Activated T-helper 1 cell treated with anti-CD3 and anti-CD28 coated beads, Interleukin-12 subunit alpha, Interleukin-12 subunit beta, Interleukin-2, Interleukin-4 antibody, amounts not matched to agents 30 ng/mL and 10 ng/mL and 1 ng/mL, durations not matched to agents 14 hours and 24 hours and 36 hours (primary cell): ENCODE measurements around the gene SGIP1. TPM values are rescaled to one million over a fixed set of nuclear protein-coding genes. Genes with fewer than 3 reads are reported as not detected.

ENCODE experiments used
- DNase-seq: peaks from one replicate; pipeline ENCODE4 v3.0.0; 2021; ENCODE audit warnings: low spot score
- H3K27ac Mint-ChIP-seq: one replicate; pipeline ENCODE4 v1.8.0; 2021; ENCODE audit warnings: mild to moderate bottlenecking, mixed read lengths
- H3K27me3 Mint-ChIP-seq: one replicate; pipeline ENCODE4 v1.8.0; 2022; ENCODE audit warnings: mild to moderate bottlenecking, moderate library complexity, mixed read lengths; ENCODE audit not compliant: insufficient read depth
- H3K36me3 Mint-ChIP-seq: one replicate; pipeline ENCODE4 v1.8.0; 2021; ENCODE audit warnings: low read depth, mixed read lengths
- H3K4me1 Mint-ChIP-seq: one replicate; pipeline ENCODE4 v1.8.0; 2021; ENCODE audit warnings: low read depth, mixed read lengths
- H3K4me3 Mint-ChIP-seq: one replicate; pipeline ENCODE4 v1.8.0; 2021; ENCODE audit warnings: mild to moderate bottlenecking, moderate library complexity, mixed read lengths
- H3K9me3 Mint-ChIP-seq: one replicate; pipeline ENCODE4 v1.8.0; 2021; ENCODE audit warnings: mixed read lengths
- intact Hi-C: fragments of 100-400 bp; cut with micrococcal nuclease; formaldehyde crosslinking; loops from one replicate; pipeline ENCODE4 v1.15.1; 2024
- total RNA-seq: library from RNA; stranded (reverse); gene quantifications from 2 replicates; pipeline ENCODE4 v1.2.3, GENCODE V29; 2022

The SGIP1 gene
- total RNA-seq, 1 donor from 2014 or later, result not detected

GRCh38 chr1:66505671-66506392 lies 28.1 kb upstream of the SGIP1 start:
- peaks cover 21% of the 10 kb centered on the region for H3K27me3 Mint-ChIP-seq
- no peak overlapping the region for H3K27ac Mint-ChIP-seq
- H3K4me3 Mint-ChIP-seq, result no peak overlapping the region
- no peaks in the 10 kb centered on the region for H3K9me3 Mint-ChIP-seq
- intact Hi-C loops, result loop anchor here (2.0 kb wide), 2 partner anchors 263 to 547 kb away; no protein-coding TSS in a partner anchor
- no peaks in the 10 kb centered on the region for H3K36me3 Mint-ChIP-seq
- DNase-seq, result no peak
- H3K4me1 Mint-ChIP-seq, result no peaks in the 10 kb centered on the region

GRCh38 chr1:66506393-66506687 lies 27.6 kb upstream of the SGIP1 start:
- intact Hi-C loops, result no loop called here
- H3K4me1 Mint-ChIP-seq, result no peaks in the 10 kb centered on the region
- no peaks in the 10 kb centered on the region for H3K9me3 Mint-ChIP-seq
- peaks cover 21% of the 10 kb centered on the region for H3K27me3 Mint-ChIP-seq
- H3K4me3 Mint-ChIP-seq, result no peak overlapping the region
- no peak overlapping the region for H3K27ac Mint-ChIP-seq
- DNase-seq, result no peak
- no peaks in the 10 kb centered on the region for H3K36me3 Mint-ChIP-seq

- peaks cover 21% of the 10 kb centered on the region for H3K27me3 Mint-ChIP-seq
- no peaks in the 10 kb centered on the region for H3K9me3 Mint-ChIP-seq
- intact Hi-C loops, result no loop called here
- H3K4me1 Mint-ChIP-seq, result no peaks in the 10 kb centered on the region
- no peak for DNase-seq
- H3K4me3 Mint-ChIP-seq, result no peak overlapping the region
- no peak overlapping the region for H3K27ac Mint-ChIP-seq
- no peaks in the 10 kb centered on the region for H3K36me3 Mint-ChIP-seq
Measured at GRCh38 chr1:66506991-66507390, 27.0 kb upstream of the SGIP1 start.

DNA sequence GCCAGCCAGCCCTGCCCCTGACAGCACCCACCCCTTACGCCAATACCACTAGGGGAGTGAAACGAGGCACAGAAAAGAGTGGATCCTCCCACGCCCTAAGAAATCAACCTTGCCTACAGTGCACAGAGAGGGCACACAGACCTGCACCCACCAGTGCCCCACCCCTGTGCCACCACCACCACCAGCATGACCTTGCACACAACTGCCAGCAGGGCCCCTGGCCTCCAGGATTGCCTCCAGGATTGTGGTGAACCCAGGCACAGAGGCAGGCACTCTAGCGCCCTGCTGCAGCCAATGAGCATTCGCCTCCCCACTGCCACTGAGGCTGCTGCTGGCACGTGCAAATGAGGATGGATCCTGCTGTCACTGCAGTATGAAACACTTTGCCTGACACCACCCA lies 23.5 kb upstream of the SGIP1 start:
- H3K4me1 Mint-ChIP-seq, result no peaks in the 10 kb centered on the region
- H3K36me3 Mint-ChIP-seq, result no peaks in the 10 kb centered on the region
- no peaks in the 10 kb centered on the region for H3K9me3 Mint-ChIP-seq

DNA sequence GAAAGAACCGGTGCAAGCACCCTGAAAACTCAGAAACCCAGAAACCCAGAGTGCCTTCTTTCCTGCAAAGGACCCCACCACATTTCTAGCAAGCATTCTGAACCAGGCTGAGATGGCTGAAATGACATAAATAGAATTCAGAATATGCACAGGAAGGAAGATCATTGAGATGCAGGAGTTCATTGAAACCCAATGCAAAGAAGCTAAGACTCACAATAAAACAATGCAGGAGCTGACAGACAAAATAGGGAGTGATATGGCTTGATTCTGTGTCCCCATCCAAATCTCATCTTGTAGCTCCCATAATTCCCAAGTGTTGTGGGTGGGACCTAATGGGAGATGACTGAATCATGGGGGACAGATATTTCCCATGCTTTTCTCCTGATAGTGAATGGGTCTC lies 22.8 kb upstream of the SGIP1 start:
- Mint-ChIP-seq H3K4me3 (no peak overlapping the region), H3K27ac (no peak overlapping the region), H3K27me3 (peaks cover 24% of the 10 kb centered on the region), H3K36me3 (no peaks in the 10 kb centered on the region), H3K9me3 (no peaks in the 10 kb centered on the region), H3K4me1 (no peaks in the 10 kb centered on the region)
- no peak for DNase-seq
- intact Hi-C loops, result no loop called here

More for the DNA sequence above, 23.5 kb upstream of the SGIP1 start:
- Mint-ChIP-seq H3K4me3 (no peak overlapping the region), H3K27me3 (peaks cover 18% of the 10 kb centered on the region), H3K27ac (no peak overlapping the region)
- intact Hi-C loops, result no loop called here
- DNase-seq, result no peak

DNA sequence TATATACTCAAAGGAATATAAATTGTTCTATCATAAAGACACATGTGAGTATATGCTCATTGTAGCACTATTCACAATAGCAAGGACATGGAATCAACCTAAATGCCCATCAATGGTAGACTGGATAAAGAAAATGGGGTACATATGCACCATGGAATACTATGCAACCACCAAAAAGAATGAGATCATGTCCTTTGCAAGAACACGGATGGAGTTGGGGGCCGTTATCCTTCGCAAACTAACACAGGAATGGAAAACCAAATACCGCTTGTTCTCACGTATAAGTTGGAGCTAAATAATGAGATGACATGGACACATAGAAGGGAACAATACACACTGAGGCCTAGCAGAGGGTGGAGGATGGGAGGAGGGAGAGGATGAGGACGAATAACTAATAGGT lies 16.0 kb upstream of the SGIP1 start:
- no peaks in the 10 kb centered on the region for H3K9me3 Mint-ChIP-seq
- peaks cover 25% of the 10 kb centered on the region for H3K27me3 Mint-ChIP-seq
- H3K27ac Mint-ChIP-seq, result no peak overlapping the region
- H3K4me3 Mint-ChIP-seq, result no peak overlapping the region
- no peaks in the 10 kb centered on the region for H3K4me1 Mint-ChIP-seq
- intact Hi-C loops, result no loop called here
- DNase-seq, result no peak
- no peaks in the 10 kb centered on the region for H3K36me3 Mint-ChIP-seq

DNA sequence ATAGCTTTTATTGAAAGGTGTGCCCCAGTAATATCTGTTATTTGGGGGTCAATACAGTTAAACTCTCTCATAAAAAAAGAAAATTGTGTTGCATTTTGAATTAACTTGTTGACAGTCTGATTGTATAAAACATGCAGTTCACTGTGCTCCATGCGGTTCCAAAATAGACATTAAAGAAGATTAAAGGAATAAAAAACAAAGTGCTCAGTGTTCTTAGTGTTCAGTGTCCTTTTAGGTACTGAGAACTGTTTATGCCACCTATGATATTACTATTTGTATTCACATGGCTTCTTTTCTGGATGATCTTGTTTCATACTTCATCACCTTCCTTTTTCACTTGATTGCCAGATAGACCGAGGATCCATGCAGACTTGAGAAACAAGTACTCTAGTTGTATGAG lies 15.3 kb upstream of the SGIP1 start:
- Mint-ChIP-seq H3K27me3 (peaks cover 24% of the 10 kb centered on the region), H3K27ac (no peak overlapping the region), H3K4me1 (no peaks in the 10 kb centered on the region), H3K9me3 (no peaks in the 10 kb centered on the region), H3K36me3 (no peaks in the 10 kb centered on the region), H3K4me3 (no peak overlapping the region)
- intact Hi-C loops, result no loop called here
- no peak for DNase-seq

DNA sequence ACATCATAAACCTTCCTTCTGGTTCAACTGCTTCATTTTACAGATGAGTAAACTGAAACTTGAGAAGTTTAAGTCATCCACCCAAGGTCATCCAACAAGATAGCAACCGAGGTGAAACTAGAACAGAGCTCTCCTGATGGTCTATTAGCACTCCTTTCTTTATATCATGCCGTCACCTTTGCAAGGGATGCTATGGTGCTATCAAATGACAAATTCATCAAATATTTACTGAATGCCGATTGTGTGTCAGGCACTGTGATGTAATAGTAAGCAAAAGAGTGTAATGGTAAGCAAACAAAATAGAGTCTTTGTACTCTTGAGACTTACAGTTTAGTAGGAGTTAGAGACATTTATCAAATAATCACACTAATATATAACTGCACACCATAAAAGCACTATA lies 14.0 kb upstream of the SGIP1 start:
- Mint-ChIP-seq H3K36me3 (no peaks in the 10 kb centered on the region), H3K4me3 (no peak overlapping the region), H3K9me3 (no peaks in the 10 kb centered on the region), H3K27ac (no peak overlapping the region), H3K27me3 (peaks cover 21% of the 10 kb centered on the region), H3K4me1 (no peaks in the 10 kb centered on the region)
- intact Hi-C loops, result no loop called here
- no peak for DNase-seq

GRCh38 chr1:66520655-66521054 lies 13.3 kb upstream of the SGIP1 start:
- Mint-ChIP-seq H3K4me1 (no peaks in the 10 kb centered on the region), H3K9me3 (no peaks in the 10 kb centered on the region), H3K27me3 (peaks cover 16% of the 10 kb centered on the region), H3K4me3 (no peak overlapping the region), H3K27ac (no peak overlapping the region), H3K36me3 (no peaks in the 10 kb centered on the region)
- no peak for DNase-seq
- intact Hi-C loops, result no loop called here

DNA sequence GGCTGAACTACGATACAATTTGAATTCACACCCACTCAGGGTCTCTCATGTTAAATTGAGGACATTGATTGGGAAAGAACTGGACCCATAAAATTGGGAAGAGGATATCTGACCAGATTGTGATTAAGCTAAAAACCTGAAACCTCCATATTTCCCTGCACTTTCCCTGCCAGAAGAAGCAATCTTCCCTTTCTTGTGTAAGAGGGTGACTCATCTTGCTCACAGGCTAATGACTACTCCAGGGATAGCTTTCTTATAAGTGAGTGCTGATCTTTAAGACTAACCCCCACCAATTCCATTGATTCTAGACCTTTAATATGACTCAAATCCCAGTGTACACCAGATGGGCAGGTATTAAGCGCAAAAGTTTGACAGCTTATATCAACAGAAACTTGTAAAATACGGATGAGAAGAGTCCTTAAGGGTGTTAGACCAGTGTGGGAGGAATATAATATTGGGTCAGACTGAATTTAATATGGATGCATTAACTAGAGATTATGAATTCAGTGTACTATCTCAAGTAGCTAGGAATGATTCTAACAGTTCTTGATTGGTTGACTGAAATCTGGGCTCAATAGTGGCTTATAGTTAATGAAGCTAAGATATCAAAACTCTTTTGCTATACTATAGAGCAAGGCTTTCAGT lies 12.1 kb upstream of the SGIP1 start:
- H3K27me3 Mint-ChIP-seq, result peaks cover 4% of the 10 kb centered on the region
- no peak overlapping the region for H3K27ac Mint-ChIP-seq
- H3K4me1 Mint-ChIP-seq, result no peaks in the 10 kb centered on the region
- DNase-seq, result no peak
- no peaks in the 10 kb centered on the region for H3K36me3 Mint-ChIP-seq
- no peaks in the 10 kb centered on the region for H3K9me3 Mint-ChIP-seq
- intact Hi-C loops, result no loop called here
- no peak overlapping the region for H3K4me3 Mint-ChIP-seq

DNA sequence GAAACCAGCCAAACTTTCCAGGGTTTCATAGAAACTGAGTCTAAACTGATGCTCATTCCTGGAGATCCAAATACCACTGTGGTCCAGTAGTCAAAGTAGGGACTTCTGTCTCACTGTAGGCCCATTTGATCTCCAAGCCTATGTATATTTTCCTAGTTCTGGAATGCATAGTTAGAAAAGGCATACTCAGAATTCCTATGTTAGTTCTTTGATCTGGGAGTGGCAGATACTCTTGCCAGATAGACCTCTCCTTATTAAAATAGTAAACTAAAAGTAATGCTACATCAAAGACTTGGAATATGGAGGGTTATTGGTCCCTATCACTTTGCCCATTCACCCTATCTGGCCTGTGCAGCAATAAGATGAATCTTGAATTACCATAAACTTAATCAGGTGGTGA lies 10.4 kb upstream of the SGIP1 start:
- H3K36me3 Mint-ChIP-seq, result no peaks in the 10 kb centered on the region
- no peak overlapping the region for H3K4me3 Mint-ChIP-seq
- H3K27ac Mint-ChIP-seq, result no peak overlapping the region
- intact Hi-C loops, result no loop called here
- H3K4me1 Mint-ChIP-seq, result no peaks in the 10 kb centered on the region
- no peak for DNase-seq
- no peaks in the 10 kb centered on the region for H3K9me3 Mint-ChIP-seq
- no peaks in the 10 kb centered on the region for H3K27me3 Mint-ChIP-seq

DNA sequence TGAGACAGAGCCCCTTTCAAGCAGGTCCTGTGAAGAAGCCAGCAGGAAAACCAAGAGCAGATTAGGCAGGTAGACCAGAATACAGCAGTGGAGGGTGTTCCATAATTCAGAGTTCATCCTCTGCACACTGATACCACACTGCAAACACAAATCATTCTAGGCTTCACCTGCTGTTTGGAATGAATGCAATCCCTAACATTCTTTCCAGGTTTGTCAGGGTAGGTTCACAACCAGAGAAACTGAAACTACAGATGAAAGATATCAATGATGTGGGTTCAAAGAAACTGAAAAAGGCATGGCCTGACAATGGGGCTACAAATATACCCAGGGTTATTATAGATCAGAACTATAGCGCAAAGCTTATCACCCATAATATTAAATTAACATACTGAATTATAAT lies 8.9 kb upstream of the SGIP1 start:
- Mint-ChIP-seq H3K4me3 (no peak overlapping the region), H3K9me3 (no peaks in the 10 kb centered on the region), H3K4me1 (no peaks in the 10 kb centered on the region), H3K27ac (no peak overlapping the region), H3K36me3 (no peaks in the 10 kb centered on the region), H3K27me3 (peaks cover 8% of the 10 kb centered on the region)
- DNase-seq, result no peak
- intact Hi-C loops, result no loop called here

GRCh38 chr1:66526036-66526435 lies 7.9 kb upstream of the SGIP1 start:
- H3K27ac Mint-ChIP-seq, result no peak overlapping the region
- no peak for DNase-seq
- no peaks in the 10 kb centered on the region for H3K9me3 Mint-ChIP-seq
- H3K36me3 Mint-ChIP-seq, result no peaks in the 10 kb centered on the region
- no peak overlapping the region for H3K4me3 Mint-ChIP-seq
- H3K4me1 Mint-ChIP-seq, result no peaks in the 10 kb centered on the region
- peaks cover 8% of the 10 kb centered on the region for H3K27me3 Mint-ChIP-seq
- intact Hi-C loops, result no loop called here

- no peak overlapping the region for H3K4me3 Mint-ChIP-seq
- H3K27ac Mint-ChIP-seq, result no peak overlapping the region
- no peaks in the 10 kb centered on the region for H3K36me3 Mint-ChIP-seq
- H3K9me3 Mint-ChIP-seq, result no peaks in the 10 kb centered on the region
- H3K4me1 Mint-ChIP-seq, result no peaks in the 10 kb centered on the region
- no peak for DNase-seq
- peaks cover 17% of the 10 kb centered on the region for H3K27me3 Mint-ChIP-seq
- intact Hi-C loops, result no loop called here
Measured at GRCh38 chr1:66526991-66527390, 7.0 kb upstream of the SGIP1 start.
